ENCODE results near the gene FBXL13.
"Not testable (repeated sequence)": the region's sequence is repeated elsewhere in the genome, so short reads cannot be mapped to it uniquely, and the experiment has no call there.

FBXL13 gene

GRCh38 chr7:102806613-102807012, 268.0 kb downstream of the FBXL13 start:
- no CpG with 5 or more reads among the region's 7 CpGs for WGBS (ENCODE audit: extremely low coverage, insufficient coverage, low lambda C conversion rate)
- Histone ChIP-seq H2BK120ac (ENCODE audit: low read depth, low read length) (no peak overlapping the region), H3K79me2 (ENCODE audit: control insufficient read depth, insufficient read depth, low read length) (no peaks in the 10 kb centered on the region), H3K27me3 (ENCODE audit: insufficient read depth, low read length, poor library complexity) (no peaks in the 10 kb centered on the region), H2BK5ac (ENCODE audit: low read length) (no peak overlapping the region), H3K56ac (ENCODE audit: low read length) (no peak overlapping the region), H3K27ac (ENCODE audit: low read depth, low read length) (no peak overlapping the region), H3K18ac (ENCODE audit: low read length) (no peak overlapping the region), H4K8ac (ENCODE audit: low read depth, low read length) (no peak overlapping the region), H3K79me1 (ENCODE audit: low read length) (no peaks in the 10 kb centered on the region), H3K4me3 (ENCODE audit: low read length) (no peak overlapping the region), H3K4ac (ENCODE audit: low read depth, low read length) (no peak overlapping the region), H3K4me2 (ENCODE audit: low read length) (no peak overlapping the region), H3K36me3 (ENCODE audit: control insufficient read depth, insufficient read depth, low read length) (no peaks in the 10 kb centered on the region), H2BK15ac (replicated peaks; ENCODE audit: low read depth) (no peak overlapping the region), H4K5ac (ENCODE audit: low read length) (no peak overlapping the region), H3K9ac (ENCODE audit: low read length) (no peak overlapping the region), H3K23ac (ENCODE audit: low read length) (no peak overlapping the region), H3K4me1 (ENCODE audit: control insufficient read depth, low read depth, low read length) (no peaks in the 10 kb centered on the region), H2AK5ac (ENCODE audit: low read length) (no peak overlapping the region)
- DNase-seq = no peak

GRCh38 chr7:102795987-102796595, 278.5 kb downstream of the FBXL13 start:
- H2BK120ac ChIP-seq (ENCODE audit: low read depth, low read length); H3K9ac ChIP-seq (ENCODE audit: low read length); H4K8ac ChIP-seq (ENCODE audit: low read depth, low read length); H3K4me3 ChIP-seq (ENCODE audit: low read length); H2AK5ac ChIP-seq (ENCODE audit: low read length); H4K5ac ChIP-seq (ENCODE audit: low read length); H3K27me3 ChIP-seq (ENCODE audit: insufficient read depth, low read length, poor library complexity); H3K18ac ChIP-seq (ENCODE audit: low read length); H3K4me1 ChIP-seq (ENCODE audit: control insufficient read depth, low read depth, low read length); DNase-seq; H3K56ac ChIP-seq (ENCODE audit: low read length); H3K36me3 ChIP-seq (ENCODE audit: control insufficient read depth, insufficient read depth, low read length); H2BK15ac ChIP-seq (replicated peaks; ENCODE audit: low read depth); H2BK5ac ChIP-seq (ENCODE audit: low read length); H3K79me1 ChIP-seq (ENCODE audit: low read length); H3K4ac ChIP-seq (ENCODE audit: low read depth, low read length); H3K23ac ChIP-seq (ENCODE audit: low read length); H3K27ac ChIP-seq (ENCODE audit: low read depth, low read length); H3K79me2 ChIP-seq (ENCODE audit: control insufficient read depth, insufficient read depth, low read length); H3K4me2 ChIP-seq (ENCODE audit: low read length): not testable (repeated sequence)
- WGBS (ENCODE audit: extremely low coverage, insufficient coverage, low lambda C conversion rate) = no CpG with 5 or more reads among the region's 6 CpGs

- not testable (repeated sequence) for H3K4ac ChIP-seq (ENCODE audit: low read depth, low read length); H2BK5ac ChIP-seq (ENCODE audit: low read length); H3K27me3 ChIP-seq (ENCODE audit: insufficient read depth, low read length, poor library complexity); H3K4me3 ChIP-seq (ENCODE audit: low read length); H3K56ac ChIP-seq (ENCODE audit: low read length); H3K79me2 ChIP-seq (ENCODE audit: control insufficient read depth, insufficient read depth, low read length); H3K4me2 ChIP-seq (ENCODE audit: low read length); H3K4me1 ChIP-seq (ENCODE audit: control insufficient read depth, low read depth, low read length); H3K23ac ChIP-seq (ENCODE audit: low read length); H3K79me1 ChIP-seq (ENCODE audit: low read length); H2AK5ac ChIP-seq (ENCODE audit: low read length); H3K36me3 ChIP-seq (ENCODE audit: control insufficient read depth, insufficient read depth, low read length); H3K18ac ChIP-seq (ENCODE audit: low read length); H3K27ac ChIP-seq (ENCODE audit: low read depth, low read length); H3K9ac ChIP-seq (ENCODE audit: low read length); DNase-seq; H4K8ac ChIP-seq (ENCODE audit: low read depth, low read length); H4K5ac ChIP-seq (ENCODE audit: low read length); H2BK15ac ChIP-seq (replicated peaks; ENCODE audit: low read depth); H2BK120ac ChIP-seq (ENCODE audit: low read depth, low read length)
- whole genome bisulfite sequencing (ENCODE audit: extremely low coverage, insufficient coverage, low lambda C conversion rate) = no CpG with 5 or more reads among the region's 1 CpG
Observed at GRCh38 chr7:102794567-102794966, 280.0 kb downstream of the FBXL13 start.

GRCh38 chr7:102791831-102792230, 282.8 kb downstream of the FBXL13 start:
- H2BK5ac ChIP-seq (ENCODE audit: low read length); H3K4me1 ChIP-seq (ENCODE audit: control insufficient read depth, low read depth, low read length); H3K36me3 ChIP-seq (ENCODE audit: control insufficient read depth, insufficient read depth, low read length); H2AK5ac ChIP-seq (ENCODE audit: low read length); H3K4ac ChIP-seq (ENCODE audit: low read depth, low read length); H3K79me1 ChIP-seq (ENCODE audit: low read length); H3K4me3 ChIP-seq (ENCODE audit: low read length); H3K27me3 ChIP-seq (ENCODE audit: insufficient read depth, low read length, poor library complexity); H3K9ac ChIP-seq (ENCODE audit: low read length); H3K23ac ChIP-seq (ENCODE audit: low read length); H3K56ac ChIP-seq (ENCODE audit: low read length); H3K4me2 ChIP-seq (ENCODE audit: low read length); H3K27ac ChIP-seq (ENCODE audit: low read depth, low read length); H4K8ac ChIP-seq (ENCODE audit: low read depth, low read length); H4K5ac ChIP-seq (ENCODE audit: low read length); H3K79me2 ChIP-seq (ENCODE audit: control insufficient read depth, insufficient read depth, low read length); H2BK120ac ChIP-seq (ENCODE audit: low read depth, low read length); DNase-seq; H2BK15ac ChIP-seq (replicated peaks; ENCODE audit: low read depth); H3K18ac ChIP-seq (ENCODE audit: low read length): not testable (repeated sequence)

- H3K23ac ChIP-seq (ENCODE audit: low read length); H3K9ac ChIP-seq (ENCODE audit: low read length); H3K18ac ChIP-seq (ENCODE audit: low read length); DNase-seq; H2AK5ac ChIP-seq (ENCODE audit: low read length); H3K79me1 ChIP-seq (ENCODE audit: low read length); H3K27me3 ChIP-seq (ENCODE audit: insufficient read depth, low read length, poor library complexity); H3K4ac ChIP-seq (ENCODE audit: low read depth, low read length); H2BK5ac ChIP-seq (ENCODE audit: low read length); H3K4me1 ChIP-seq (ENCODE audit: control insufficient read depth, low read depth, low read length); H4K8ac ChIP-seq (ENCODE audit: low read depth, low read length); H3K36me3 ChIP-seq (ENCODE audit: control insufficient read depth, insufficient read depth, low read length); H3K27ac ChIP-seq (ENCODE audit: low read depth, low read length); H3K56ac ChIP-seq (ENCODE audit: low read length); H4K5ac ChIP-seq (ENCODE audit: low read length); H3K4me2 ChIP-seq (ENCODE audit: low read length); H2BK15ac ChIP-seq (replicated peaks; ENCODE audit: low read depth); H3K79me2 ChIP-seq (ENCODE audit: control insufficient read depth, insufficient read depth, low read length); H3K4me3 ChIP-seq (ENCODE audit: low read length); H2BK120ac ChIP-seq (ENCODE audit: low read depth, low read length): not testable (repeated sequence)
- whole genome bisulfite sequencing (ENCODE audit: extremely low coverage, insufficient coverage, low lambda C conversion rate) = no CpG with 5 or more reads among the region's 5 CpGs
Observed at GRCh38 chr7:102791367-102791766, 283.2 kb downstream of the FBXL13 start.

- no CpG with 5 or more reads among the region's 4 CpGs for WGBS (ENCODE audit: extremely low coverage, insufficient coverage, low lambda C conversion rate)
- not testable (repeated sequence) for H3K4ac ChIP-seq (ENCODE audit: low read depth, low read length); H3K56ac ChIP-seq (ENCODE audit: low read length); H2BK15ac ChIP-seq (replicated peaks; ENCODE audit: low read depth); H2BK5ac ChIP-seq (ENCODE audit: low read length); H3K9ac ChIP-seq (ENCODE audit: low read length); H3K79me1 ChIP-seq (ENCODE audit: low read length); H3K27me3 ChIP-seq (ENCODE audit: insufficient read depth, low read length, poor library complexity); H3K36me3 ChIP-seq (ENCODE audit: control insufficient read depth, insufficient read depth, low read length); H3K4me1 ChIP-seq (ENCODE audit: control insufficient read depth, low read depth, low read length); H3K4me3 ChIP-seq (ENCODE audit: low read length); H3K27ac ChIP-seq (ENCODE audit: low read depth, low read length); H4K5ac ChIP-seq (ENCODE audit: low read length); H4K8ac ChIP-seq (ENCODE audit: low read depth, low read length); H3K79me2 ChIP-seq (ENCODE audit: control insufficient read depth, insufficient read depth, low read length); H3K4me2 ChIP-seq (ENCODE audit: low read length); H3K18ac ChIP-seq (ENCODE audit: low read length); H2AK5ac ChIP-seq (ENCODE audit: low read length); DNase-seq; H3K23ac ChIP-seq (ENCODE audit: low read length); H2BK120ac ChIP-seq (ENCODE audit: low read depth, low read length)
Observed at GRCh38 chr7:102790364-102791100, 284.1 kb downstream of the FBXL13 start.

Measured in mesendoderm (in vitro differentiated cells).